ENCODE measurements around the gene ILRUN. TPM values are rescaled to one million over a fixed set of nuclear protein-coding genes. Genes with fewer than 3 reads are reported as not detected.

ILRUN gene
- total RNA-seq, 1 donor from 2014 or later, result 90.3 TPM

DNA sequence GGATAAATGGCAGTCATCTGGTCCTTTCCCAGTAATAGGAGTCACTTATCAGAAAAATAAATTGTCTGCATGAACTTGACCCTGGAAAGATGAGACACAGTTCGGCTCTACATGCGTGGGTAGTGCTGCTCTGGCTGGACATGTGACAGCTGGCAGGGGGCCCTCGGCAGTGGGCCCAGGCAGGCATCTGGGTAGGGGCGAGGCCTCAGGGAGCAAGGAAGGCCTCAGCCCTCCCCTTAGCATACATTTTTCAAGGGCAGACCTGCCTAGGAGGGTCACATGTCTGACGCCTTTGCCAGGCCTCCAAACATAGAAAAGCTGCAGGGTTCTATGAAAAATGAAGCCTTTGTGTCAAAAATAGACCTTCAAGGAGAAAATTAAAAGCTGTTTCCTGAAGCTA, 12.8 kb upstream of the ILRUN start:
- ATAC-seq, result peak; percentile 64 to 65
- Histone ChIP-seq H3K27me3 (ENCODE audit: low read depth) (no peaks in the 10 kb centered on the region), H3K4me3 (no peak overlapping the region), H3K27ac (no peak overlapping the region), H3K36me3 (no peaks in the 10 kb centered on the region), H3K9me3 (no peaks in the 10 kb centered on the region), H3K4me1 (peaks cover 10% of the 10 kb centered on the region)
- peak; percentile 51 for DNase-seq
- TF ChIP-seq, protein P1, sequence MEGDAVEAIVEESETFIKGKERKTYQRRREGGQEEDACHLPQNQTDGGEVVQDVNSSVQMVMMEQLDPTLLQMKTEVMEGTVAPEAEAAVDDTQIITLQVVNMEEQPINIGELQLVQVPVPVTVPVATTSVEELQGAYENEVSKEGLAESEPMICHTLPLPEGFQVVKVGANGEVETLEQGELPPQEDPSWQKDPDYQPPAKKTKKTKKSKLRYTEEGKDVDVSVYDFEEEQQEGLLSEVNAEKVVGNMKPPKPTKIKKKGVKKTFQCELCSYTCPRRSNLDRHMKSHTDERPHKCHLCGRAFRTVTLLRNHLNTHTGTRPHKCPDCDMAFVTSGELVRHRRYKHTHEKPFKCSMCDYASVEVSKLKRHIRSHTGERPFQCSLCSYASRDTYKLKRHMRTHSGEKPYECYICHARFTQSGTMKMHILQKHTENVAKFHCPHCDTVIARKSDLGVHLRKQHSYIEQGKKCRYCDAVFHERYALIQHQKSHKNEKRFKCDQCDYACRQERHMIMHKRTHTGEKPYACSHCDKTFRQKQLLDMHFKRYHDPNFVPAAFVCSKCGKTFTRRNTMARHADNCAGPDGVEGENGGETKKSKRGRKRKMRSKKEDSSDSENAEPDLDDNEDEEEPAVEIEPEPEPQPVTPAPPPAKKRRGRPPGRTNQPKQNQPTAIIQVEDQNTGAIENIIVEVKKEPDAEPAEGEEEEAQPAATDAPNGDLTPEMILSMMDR (IDR thresholded peaks at IDR 0.05), result no peak
- intact Hi-C loops (cut with DNase I), result no loop called here

DNA sequence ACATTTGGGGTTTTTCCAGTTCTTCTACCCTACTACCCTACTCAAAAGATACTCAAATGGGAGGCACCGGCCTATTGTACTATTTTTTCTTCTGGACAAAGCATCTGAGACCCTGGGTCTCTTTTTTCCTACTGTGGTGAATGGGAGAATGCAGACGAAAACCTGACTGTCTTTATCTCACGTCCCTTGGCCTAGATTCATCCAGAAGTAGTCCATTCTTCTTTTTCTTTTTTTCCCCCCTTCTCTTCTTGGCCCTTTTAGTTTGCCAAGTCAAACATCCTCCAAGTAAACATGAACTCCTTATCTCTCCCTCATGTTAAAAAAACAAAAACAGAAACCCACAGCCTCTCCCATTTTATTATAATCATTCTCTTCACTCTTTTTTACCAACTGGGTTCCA, 8.7 kb upstream of the ILRUN start:
- ATAC-seq (no peak), DNase-seq (no peak)
- no peak overlapping the region for H3K4me3 ChIP-seq
- TF ChIP-seq, protein P1 (IDR thresholded peaks at IDR 0.05), result no peak
- H3K27ac ChIP-seq, result no peak overlapping the region
- H3K4me1 ChIP-seq, result peaks cover 10% of the 10 kb centered on the region
- H3K27me3 ChIP-seq (ENCODE audit: low read depth), result no peaks in the 10 kb centered on the region
- no peaks in the 10 kb centered on the region for H3K9me3 ChIP-seq
- no peaks in the 10 kb centered on the region for H3K36me3 ChIP-seq
- intact Hi-C loops (cut with DNase I), result no loop called here

DNA sequence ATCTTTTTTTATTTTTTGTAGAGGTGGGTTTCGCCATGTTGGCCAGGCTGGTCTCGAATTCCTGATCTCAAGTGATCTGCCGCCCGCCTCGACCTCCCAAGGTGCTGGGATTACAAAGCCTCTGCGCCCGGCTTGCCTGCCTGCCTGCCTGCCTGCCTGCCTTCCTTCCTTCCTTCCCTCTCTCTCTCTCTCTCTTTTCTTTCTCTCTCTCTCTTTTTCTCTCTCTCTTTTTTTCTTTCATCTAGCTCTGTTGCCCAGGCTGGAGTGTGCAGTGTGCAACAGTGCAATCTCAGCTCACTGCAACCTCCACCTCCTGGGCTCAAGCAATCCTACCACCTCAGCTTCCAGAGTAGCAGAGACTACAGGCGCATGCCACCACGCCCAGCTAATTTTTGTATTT, 4.6 kb upstream of the ILRUN start:
- intact Hi-C loops (cut with DNase I), result no loop called here
- H3K36me3 ChIP-seq, result no peaks in the 10 kb centered on the region
- no peak for ATAC-seq
- H3K4me1 ChIP-seq, result no peaks in the 10 kb centered on the region
- TF ChIP-seq, protein P1 (IDR thresholded peaks at IDR 0.05), result no peak
- H3K4me3 ChIP-seq, result no peak overlapping the region
- H3K27ac ChIP-seq, result no peak overlapping the region
- no peaks in the 10 kb centered on the region for H3K9me3 ChIP-seq
- H3K27me3 ChIP-seq (ENCODE audit: low read depth), result no peaks in the 10 kb centered on the region
- no peak for DNase-seq

DNA sequence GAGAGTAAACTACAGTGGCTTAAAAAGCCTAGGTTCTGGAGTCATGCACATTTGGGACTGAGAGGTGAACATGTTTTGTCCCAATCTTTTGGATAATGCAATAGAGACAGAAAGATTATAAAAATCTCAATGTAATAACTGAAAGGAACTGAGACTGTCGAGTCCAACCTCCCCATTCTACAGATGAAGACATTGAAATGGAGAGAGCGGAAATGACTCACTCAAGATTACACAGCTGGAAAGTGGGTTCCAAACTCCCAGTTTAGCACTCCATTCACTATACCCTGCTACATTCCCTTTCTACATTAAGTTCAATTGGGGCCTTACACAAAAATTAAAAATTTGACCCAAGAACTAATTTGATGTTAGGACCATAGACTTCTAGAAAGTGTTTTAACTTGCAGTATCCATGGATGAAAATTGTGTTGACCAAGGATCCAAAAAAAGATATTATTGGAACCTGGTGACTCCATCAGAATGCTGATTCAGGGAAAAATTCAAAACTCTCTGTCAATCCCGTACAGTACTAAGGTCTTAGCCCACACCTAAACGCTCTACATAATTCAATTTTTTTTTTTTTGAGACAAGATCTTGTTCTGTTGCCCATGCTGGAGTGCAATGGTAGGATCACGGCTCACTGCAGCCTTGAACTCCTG, 1.5 kb upstream of the ILRUN start:
- Histone ChIP-seq H3K27ac (no peak overlapping the region), H3K4me3 (no peak overlapping the region), H3K4me1 (peaks cover 29% of the 10 kb centered on the region), H3K9me3 (no peaks in the 10 kb centered on the region), H3K36me3 (no peaks in the 10 kb centered on the region), H3K27me3 (ENCODE audit: low read depth) (no peaks in the 10 kb centered on the region)
- DNase-seq (no peak), ATAC-seq (no peak)
- TF ChIP-seq, protein P1 (IDR thresholded peaks at IDR 0.05), result no peak
- intact Hi-C loops (cut with DNase I), result no loop called here

DNA sequence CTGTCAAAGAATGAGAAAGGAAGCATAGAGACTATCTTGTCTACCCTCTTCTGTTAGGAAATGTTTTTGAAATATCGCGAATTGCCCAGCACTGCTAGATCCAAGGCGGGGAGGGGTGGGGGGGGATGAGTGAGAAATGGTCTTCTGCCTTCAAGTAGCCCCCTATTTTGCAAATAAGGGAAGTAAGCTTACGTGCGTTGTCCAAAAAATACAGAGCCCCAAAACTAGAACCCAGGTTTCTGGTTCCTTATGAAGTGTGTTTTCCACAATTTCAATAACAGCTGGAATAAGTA, 923 bp upstream of the ILRUN start:
- no peak for DNase-seq
- intact Hi-C loops (cut with DNase I), result no loop called here
- no peaks in the 10 kb centered on the region for H3K36me3 ChIP-seq
- H3K9me3 ChIP-seq, result no peaks in the 10 kb centered on the region
- no peak for ATAC-seq
- TF ChIP-seq, protein P1 (IDR thresholded peaks at IDR 0.05), result no peak
- peak overlapping the region; percentile 97 for H3K4me3 ChIP-seq
- H3K27me3 ChIP-seq (ENCODE audit: low read depth), result no peaks in the 10 kb centered on the region
- H3K4me1 ChIP-seq, result peaks cover 33% of the 10 kb centered on the region
- H3K27ac ChIP-seq, result peak overlapping the region; percentile 96
